CD4-positive, alpha-beta T cell treated with Interleukin-10 for 1 hour (primary cell): ENCODE measurements around the gene KATNAL1.

Experiments
- DNase-seq: peaks from one replicate; pipeline ENCODE4 v3.0.0-alpha.2; 2020

KATNAL1 gene

GRCh38 chr13:30158774-30159445, 148.4 kb downstream of the KATNAL1 start:
- peak; percentile 69 for DNase-seq

GRCh38 chr13:30157616-30157993, 149.7 kb downstream of the KATNAL1 start:
- DNase-seq, result peak; percentile 8

- DNase-seq, result no peak
Measured at GRCh38 chr13:30156826-30157615, 150.3 kb downstream of the KATNAL1 start.

- DNase-seq, result no peak
Measured at GRCh38 chr13:30156270-30156669, 151.1 kb downstream of the KATNAL1 start.

DNA sequence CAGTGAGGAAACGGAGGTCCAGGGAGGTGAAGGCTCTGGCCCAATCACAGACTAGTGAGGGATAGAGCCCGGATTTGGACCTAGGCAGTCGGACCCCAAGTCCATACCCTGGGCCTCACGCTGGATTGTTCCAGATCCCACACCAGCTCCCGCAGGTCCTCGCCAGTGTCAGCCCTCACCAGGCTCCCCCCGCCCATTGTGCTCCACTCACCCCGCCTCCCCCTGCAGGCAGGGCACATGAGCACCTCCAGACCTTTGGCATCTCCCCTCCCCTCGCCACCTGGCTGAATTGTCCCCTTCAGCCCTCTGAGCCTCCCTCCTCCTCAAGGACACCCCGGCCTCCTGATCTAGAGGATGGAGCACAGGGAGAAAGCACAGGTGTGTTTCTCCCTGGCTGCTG, 152.4 kb downstream of the KATNAL1 start:
- no peak for DNase-seq

DNA sequence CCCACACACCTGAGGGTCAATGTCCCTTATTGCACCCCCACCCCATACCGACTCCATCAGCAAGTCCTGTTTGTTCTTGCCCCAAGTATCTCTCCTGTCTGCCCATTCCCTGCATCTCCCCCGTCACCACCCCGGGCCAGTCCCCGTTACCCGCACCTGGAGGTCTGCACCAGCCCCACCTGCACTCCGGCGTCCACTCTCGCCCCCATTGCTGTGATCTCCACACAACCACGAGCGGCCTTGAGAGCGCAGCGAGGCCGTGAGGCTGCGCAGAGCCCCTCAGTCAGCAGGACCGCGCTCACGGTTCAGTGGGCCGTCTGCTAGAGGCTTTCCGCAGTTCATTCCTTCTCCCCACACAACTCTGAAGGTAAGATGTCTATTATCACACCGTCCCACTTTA, 152.8 kb downstream of the KATNAL1 start:
- DNase-seq, result no peak

GRCh38 chr13:30153545-30154426, 153.6 kb downstream of the KATNAL1 start:
- DNase-seq, result no peak
